PC-9 (cell line): Measurements from ENCODE around the gene CCDC136. TPM values are rescaled to one million over a fixed set of nuclear protein-coding genes. Genes with fewer than 3 reads are reported as not detected.

Experiments
- BruUV-seq: library from RNA; stranded (reverse); fragments of 400-500 nt; replicated peaks from 2 replicates; lab custom pipeline; 2021; lab: Mats Ljungman, UMichigan
- CTCF ChIA-PET: fragments of 300-600 bp; sonication (Branson Sonifier 250); formaldehyde crosslinking; loops from one replicate; lab custom pipeline; 2022; ENCODE audit warnings: antibody characterized with exemption; lab: Charles Lee
- POLR2A ChIA-PET: fragments of 300-600 bp; sonication (Branson Sonifier 250); formaldehyde crosslinking; loops from one replicate; lab custom pipeline; 2022; ENCODE audit warnings: antibody characterized with exemption; ENCODE audit not compliant: unreplicated experiment; lab: Charles Lee
- DNase-seq, 2 experiments: peaks; one replicate each; pipeline versions ENCODE4 v3.0.0 to v3.0.0-alpha.2; 2015 to 2022; ENCODE audit warnings: mixed read lengths in 1 of 2
- H2AFZ ChIP-seq: fragments of 200-600 bp; sonication (generic); 2 replicates; pipeline ENCODE4 v1.8.1; 2017; ENCODE audit warnings: antibody characterized with exemption
- H3F3A ChIP-seq: fragments of 200-600 bp; sonication (generic); 2 replicates; pipeline ENCODE4 v1.8.1; 2017; ENCODE audit warnings: antibody characterized with exemption, mild to moderate bottlenecking, low read depth; ENCODE audit not compliant: insufficient read depth
- H3K27ac ChIP-seq: fragments of 200-600 bp; sonication (generic); 2 replicates; pipeline ENCODE4 v1.6.1; 2016; ENCODE audit warnings: mixed run types
- H3K27me3 ChIP-seq: fragments of 200-600 bp; sonication (generic); 2 replicates; pipeline ENCODE4 v1.6.1; 2016; ENCODE audit warnings: low read depth, mixed run types; ENCODE audit not compliant: insufficient read depth
- H3K36me3 ChIP-seq: fragments of 200-600 bp; sonication (generic); 2 replicates; pipeline ENCODE4 v1.6.1; 2016; ENCODE audit warnings: low read depth, mixed run types
- H3K4me1 ChIP-seq: fragments of 200-600 bp; sonication (generic); replicated peaks from 2 replicates; pipeline ENCODE4 v1.6.1; 2016; ENCODE audit warnings: mixed run types; ENCODE audit not compliant: insufficient read depth
- H3K4me2 ChIP-seq: fragments of 200-600 bp; sonication (generic); 2 replicates; pipeline ENCODE4 v1.6.1; 2017; ENCODE audit warnings: mixed run types
- H3K4me3 ChIP-seq: fragments of 200-600 bp; sonication (generic); 2 replicates; pipeline ENCODE4 v1.6.1; 2016; ENCODE audit warnings: mixed run types
- H3K79me2 ChIP-seq: fragments of 200-600 bp; sonication (generic); 2 replicates; pipeline ENCODE4 v1.6.1; 2017; ENCODE audit warnings: low read depth, mixed run types
- H3K9me2 ChIP-seq: fragments of 200-600 bp; sonication (generic); 2 replicates; pipeline ENCODE4 v1.8.1; 2017; ENCODE audit warnings: mild to moderate bottlenecking; ENCODE audit not compliant: insufficient read depth
- H3K9me3 ChIP-seq: fragments of 200-600 bp; sonication (generic); 2 replicates; pipeline ENCODE4 v1.8.1; 2016; ENCODE audit warnings: low read depth; ENCODE audit not compliant: insufficient read depth
- H4K20me1 ChIP-seq: fragments of 200-600 bp; sonication (generic); 2 replicates; pipeline ENCODE4 v1.8.1; 2017; ENCODE audit not compliant: insufficient read depth
- EZH2 ChIP-seq: fragments of 200-600 bp; sonication (generic); IDR thresholded peaks from 2 replicates; pipeline ENCODE4 v1.8.0; 2017; ENCODE audit warnings: antibody characterized with exemption, low read depth
- intact Hi-C: fragments of 100-400 bp; cut with micrococcal nuclease; formaldehyde crosslinking; loops from one replicate; pipeline ENCODE4 v1.10.0; 2022; ENCODE audit not compliant: unreplicated experiment
- total RNA-seq: library from RNA; stranded (reverse); gene quantifications from 2 replicates; pipeline ENCODE4 v1.2.3, GENCODE V29; 2021
- TF ChIP-seq, protein P1 (sequence below): fragments of 200-600 bp; sonication (generic); conservative IDR thresholded peaks from 2 replicates; pipeline ENCODE4 v1.6.1; 2017; ENCODE audit warnings: mixed run types, antibody characterized with exemption, mild to moderate bottlenecking, moderate library complexity

The CCDC136 gene
- total RNA-seq, 1 experiment from 2014 or later, result 7.1 TPM

DNA sequence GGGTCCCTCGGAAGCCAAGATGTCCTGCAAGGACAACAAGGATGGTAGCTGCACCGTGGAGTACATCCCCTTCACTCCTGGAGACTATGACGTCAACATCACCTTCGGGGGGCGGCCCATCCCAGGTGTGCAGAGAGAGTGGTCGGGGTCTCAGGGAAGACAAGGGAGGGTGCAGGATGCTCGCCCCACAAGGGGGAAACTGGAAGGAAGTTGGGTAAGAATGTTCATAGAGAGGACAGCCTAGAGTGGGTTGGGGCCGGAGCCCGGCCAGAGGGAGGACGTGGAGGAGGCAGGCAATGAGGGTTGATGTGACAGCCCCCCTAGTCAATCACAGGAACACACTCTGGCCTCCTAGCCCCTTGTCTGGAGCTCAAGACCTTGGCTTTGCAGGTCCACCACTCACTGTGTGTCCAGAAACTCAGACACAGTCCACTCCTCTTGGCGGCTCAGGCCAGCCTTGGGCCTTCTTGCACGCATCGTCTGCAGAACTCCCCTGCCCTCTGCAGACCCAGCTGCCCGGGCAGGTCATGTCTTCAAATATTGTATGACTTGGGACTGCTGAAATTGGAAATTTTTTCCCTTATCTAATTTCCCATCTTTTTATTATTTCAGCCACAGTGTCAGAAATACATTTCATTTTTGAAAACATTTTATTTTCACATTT lies 55.1 kb downstream of the CCDC136 start:
- H3K36me3 ChIP-seq, result no peaks in the 10 kb centered on the region
- TF ChIP-seq EZH2, result no peak
- TF ChIP-seq, protein P1, sequence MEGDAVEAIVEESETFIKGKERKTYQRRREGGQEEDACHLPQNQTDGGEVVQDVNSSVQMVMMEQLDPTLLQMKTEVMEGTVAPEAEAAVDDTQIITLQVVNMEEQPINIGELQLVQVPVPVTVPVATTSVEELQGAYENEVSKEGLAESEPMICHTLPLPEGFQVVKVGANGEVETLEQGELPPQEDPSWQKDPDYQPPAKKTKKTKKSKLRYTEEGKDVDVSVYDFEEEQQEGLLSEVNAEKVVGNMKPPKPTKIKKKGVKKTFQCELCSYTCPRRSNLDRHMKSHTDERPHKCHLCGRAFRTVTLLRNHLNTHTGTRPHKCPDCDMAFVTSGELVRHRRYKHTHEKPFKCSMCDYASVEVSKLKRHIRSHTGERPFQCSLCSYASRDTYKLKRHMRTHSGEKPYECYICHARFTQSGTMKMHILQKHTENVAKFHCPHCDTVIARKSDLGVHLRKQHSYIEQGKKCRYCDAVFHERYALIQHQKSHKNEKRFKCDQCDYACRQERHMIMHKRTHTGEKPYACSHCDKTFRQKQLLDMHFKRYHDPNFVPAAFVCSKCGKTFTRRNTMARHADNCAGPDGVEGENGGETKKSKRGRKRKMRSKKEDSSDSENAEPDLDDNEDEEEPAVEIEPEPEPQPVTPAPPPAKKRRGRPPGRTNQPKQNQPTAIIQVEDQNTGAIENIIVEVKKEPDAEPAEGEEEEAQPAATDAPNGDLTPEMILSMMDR, result no peak
- no peaks in the 10 kb centered on the region for H3K9me3 ChIP-seq
- no peak overlapping the region for H2AFZ ChIP-seq
- H3K4me2 ChIP-seq, result no peak overlapping the region
- no peak for DNase-seq
- BruUV-seq, result no TSS peak
- ChIA-PET POLR2A (no interaction called here), CTCF (no interaction called here)
- no peaks in the 10 kb centered on the region for H3K27me3 ChIP-seq
- intact Hi-C loops, result no loop called here
- no peak overlapping the region for H3K4me3 ChIP-seq
- no peaks in the 10 kb centered on the region for H3F3A ChIP-seq
- H3K9me2 ChIP-seq, result no peaks in the 10 kb centered on the region
- H3K27ac ChIP-seq, result no peak overlapping the region
- H3K4me1 ChIP-seq, result no peaks in the 10 kb centered on the region
- H4K20me1 ChIP-seq, result no peaks in the 10 kb centered on the region
- H3K79me2 ChIP-seq, result no peaks in the 10 kb centered on the region

- no peak overlapping the region for H3K4me2 ChIP-seq
- H3K4me1 ChIP-seq, result no peaks in the 10 kb centered on the region
- CTCF ChIA-PET, result no interaction called here
- no peaks in the 10 kb centered on the region for H4K20me1 ChIP-seq
- POLR2A ChIA-PET, result no interaction called here
- H3K27me3 ChIP-seq, result no peaks in the 10 kb centered on the region
- no peaks in the 10 kb centered on the region for H3K79me2 ChIP-seq
- no TSS peak for BruUV-seq
- no peaks in the 10 kb centered on the region for H3K9me3 ChIP-seq
- no peak overlapping the region for H3K4me3 ChIP-seq
- H3K36me3 ChIP-seq, result no peaks in the 10 kb centered on the region
- intact Hi-C loops, result no loop called here
- H3K9me2 ChIP-seq, result no peaks in the 10 kb centered on the region
- DNase-seq, result no peak
- H3F3A ChIP-seq, result no peaks in the 10 kb centered on the region
- no peak overlapping the region for H3K27ac ChIP-seq
- no peak overlapping the region for H2AFZ ChIP-seq
- TF ChIP-seq, protein P1, result no peak
- TF ChIP-seq EZH2, result no peak
Observed at GRCh38 chr7:128847721-128848211, 56.0 kb downstream of the CCDC136 start.

- no peaks in the 10 kb centered on the region for H3F3A ChIP-seq
- H3K27ac ChIP-seq, result no peak overlapping the region
- H3K4me2 ChIP-seq, result no peak overlapping the region
- CTCF ChIA-PET, result no interaction called here
- H3K36me3 ChIP-seq, result no peaks in the 10 kb centered on the region
- H3K27me3 ChIP-seq, result no peaks in the 10 kb centered on the region
- POLR2A ChIA-PET, result no interaction called here
- no peak for DNase-seq
- no peaks in the 10 kb centered on the region for H4K20me1 ChIP-seq
- H3K4me3 ChIP-seq, result no peak overlapping the region
- H3K9me3 ChIP-seq, result no peaks in the 10 kb centered on the region
- TF ChIP-seq, protein P1, result no peak
- no peak for TF ChIP-seq EZH2
- H3K9me2 ChIP-seq, result no peaks in the 10 kb centered on the region
- no peaks in the 10 kb centered on the region for H3K4me1 ChIP-seq
- no TSS peak for BruUV-seq
- H2AFZ ChIP-seq, result no peak overlapping the region
- intact Hi-C loops, result no loop called here
- H3K79me2 ChIP-seq, result no peaks in the 10 kb centered on the region
Observed at GRCh38 chr7:128848289-128849155, 56.8 kb downstream of the CCDC136 start.
